Measurements from ENCODE around the gene RBP2. TPM values are rescaled to one million over a fixed set of nuclear protein-coding genes. Genes with fewer than 3 reads are reported as not detected.

RBP2 gene
- total RNA-seq, 1 experiment from 2014 or later, result not detected

GRCh38 chr3:139443186-139443585 is 33.1 kb downstream of the RBP2 start:
- intact Hi-C loops (cut with micrococcal nuclease; ENCODE audit: unreplicated experiment), result no loop called here
- no peak overlapping the region for H3K4me3 ChIP-seq
- no peaks in the 10 kb centered on the region for H3K36me3 ChIP-seq (ENCODE audit: low read depth)
- H3K4me2 ChIP-seq, result no peak overlapping the region
- ChIA-PET CTCF (no interaction called here), POLR2A (ENCODE audit: unreplicated experiment) (no interaction called here)
- no peaks in the 10 kb centered on the region for H3F3A ChIP-seq (ENCODE audit: insufficient read depth, low read depth)
- BruUV-seq (replicated peaks), result no TSS peak
- no peaks in the 10 kb centered on the region for H3K4me1 ChIP-seq (replicated peaks; ENCODE audit: insufficient read depth)
- H3K27me3 ChIP-seq (ENCODE audit: insufficient read depth, low read depth), result no peaks in the 10 kb centered on the region
- TF ChIP-seq CTCF (conservative IDR thresholded peaks at IDR 0.05), result no peak
- no peak for TF ChIP-seq EZH2 (IDR thresholded peaks at IDR 0.05; ENCODE audit: low read depth)
- no peaks in the 10 kb centered on the region for H4K20me1 ChIP-seq (ENCODE audit: insufficient read depth)
- no peak overlapping the region for H3K27ac ChIP-seq
- H2AFZ ChIP-seq, result no peak overlapping the region
- no peaks in the 10 kb centered on the region for H3K79me2 ChIP-seq (ENCODE audit: low read depth)
- H3K9me3 ChIP-seq (ENCODE audit: insufficient read depth, low read depth), result no peaks in the 10 kb centered on the region
- 0 out of 2 replicates have a peak, but pooled peaks cover 3% of the 10 kb centered on the region for H3K9me2 ChIP-seq (ENCODE audit: insufficient read depth)
- no peak for DNase-seq

GRCh38 chr3:139441656-139442055 is 34.7 kb downstream of the RBP2 start:
- Histone ChIP-seq H3K79me2 (ENCODE audit: low read depth) (no peaks in the 10 kb centered on the region), H3K36me3 (ENCODE audit: low read depth) (no peaks in the 10 kb centered on the region), H3K4me1 (replicated peaks; ENCODE audit: insufficient read depth) (no peaks in the 10 kb centered on the region), H2AFZ (no peak overlapping the region), H3K27ac (no peak overlapping the region), H3K9me2 (ENCODE audit: insufficient read depth) (0 out of 2 replicates have a peak, but pooled peaks cover 3% of the 10 kb centered on the region), H3F3A (ENCODE audit: insufficient read depth, low read depth) (no peaks in the 10 kb centered on the region), H3K27me3 (ENCODE audit: insufficient read depth, low read depth) (no peaks in the 10 kb centered on the region), H3K4me3 (no peak overlapping the region), H3K4me2 (no peak overlapping the region), H3K9me3 (ENCODE audit: insufficient read depth, low read depth) (no peaks in the 10 kb centered on the region), H4K20me1 (ENCODE audit: insufficient read depth) (no peaks in the 10 kb centered on the region)
- TF ChIP-seq EZH2 (IDR thresholded peaks at IDR 0.05; ENCODE audit: low read depth), result no peak
- TF ChIP-seq CTCF (conservative IDR thresholded peaks at IDR 0.05), result no peak
- intact Hi-C loops (cut with micrococcal nuclease; ENCODE audit: unreplicated experiment), result no loop called here
- DNase-seq, result no peak
- CTCF ChIA-PET, result no interaction called here
- POLR2A ChIA-PET (ENCODE audit: unreplicated experiment), result no interaction called here
- BruUV-seq (replicated peaks), result no TSS peak

GRCh38 chr3:139440639-139441556 is 35.4 kb downstream of the RBP2 start:
- POLR2A ChIA-PET (ENCODE audit: unreplicated experiment), result no interaction called here
- intact Hi-C loops (cut with micrococcal nuclease; ENCODE audit: unreplicated experiment), result no loop called here

More at GRCh38 chr3:139440639-139441556, 35.4 kb downstream of the RBP2 start:
- Histone ChIP-seq H2AFZ (no peak overlapping the region), H3K36me3 (ENCODE audit: low read depth) (no peaks in the 10 kb centered on the region), H3K9me3 (ENCODE audit: insufficient read depth, low read depth) (no peaks in the 10 kb centered on the region), H3K4me1 (replicated peaks; ENCODE audit: insufficient read depth) (no peaks in the 10 kb centered on the region), H3K9me2 (ENCODE audit: insufficient read depth) (0 out of 2 replicates have a peak, but pooled peaks cover 3% of the 10 kb centered on the region), H3K79me2 (ENCODE audit: low read depth) (no peaks in the 10 kb centered on the region), H3K4me2 (no peak overlapping the region), H3K27ac (no peak overlapping the region), H3K27me3 (ENCODE audit: insufficient read depth, low read depth) (no peaks in the 10 kb centered on the region), H3F3A (ENCODE audit: insufficient read depth, low read depth) (no peaks in the 10 kb centered on the region), H3K4me3 (no peak overlapping the region), H4K20me1 (ENCODE audit: insufficient read depth) (no peaks in the 10 kb centered on the region)
- TF ChIP-seq CTCF (conservative IDR thresholded peaks at IDR 0.05), result no peak
- no peak for TF ChIP-seq EZH2 (IDR thresholded peaks at IDR 0.05; ENCODE audit: low read depth)
- DNase-seq, result no peak
- CTCF ChIA-PET, result no interaction called here
- BruUV-seq (replicated peaks), result no TSS peak
